Measurements from ENCODE around the gene PRKAG1.

- no peak for TF ChIP-seq CTCF (IDR thresholded peaks at IDR 0.05)
- no peak for TF ChIP-seq POLR2A (IDR thresholded peaks at IDR 0.05)
These were observed 5.8 kb downstream of the PRKAG1 start for GRCh38 chr12:49012739-49013138.

All from adrenal gland (tissue), 5 donors.